Fibroblast of the aortic adventitia (primary cell): Measurements from ENCODE around the gene OR6C3. TPM values are rescaled to one million over a fixed set of nuclear protein-coding genes. Genes with fewer than 3 reads are reported as not detected.
"Not testable (repeated sequence)": the region's sequence is repeated elsewhere in the genome, so short reads cannot be mapped to it uniquely, and the experiment has no call there.

Experiments
- DNase-seq: peaks from one replicate; pipeline ENCODE4 v3.0.0-alpha.2; 2010; ENCODE audit warnings: low read depth
- H3K4me3 ChIP-seq: 2 replicates; pipeline ENCODE4 v1.5.1; 2011; ENCODE audit warnings: low read depth, mild to moderate bottlenecking, control low read depth, low read length, moderate library complexity
- total RNA-seq: library from RNA; depleted of rRNA; stranded (reverse); fragments of >200 nt; gene quantifications from 2 replicates; pipeline ENCODE4 v1.2.3, GENCODE V29; 2012; ENCODE audit warnings: low replicate concordance
- TF ChIP-seq, protein P1 (sequence below): IDR thresholded peaks from 2 replicates; pipeline ENCODE4 v1.5.1; 2011; ENCODE audit warnings: mild to moderate bottlenecking, low read length, control low read depth, inconsistent platforms; ENCODE audit not compliant: insufficient read depth

The OR6C3 gene
- not detected in 2 replicates for total RNA-seq

DNA sequence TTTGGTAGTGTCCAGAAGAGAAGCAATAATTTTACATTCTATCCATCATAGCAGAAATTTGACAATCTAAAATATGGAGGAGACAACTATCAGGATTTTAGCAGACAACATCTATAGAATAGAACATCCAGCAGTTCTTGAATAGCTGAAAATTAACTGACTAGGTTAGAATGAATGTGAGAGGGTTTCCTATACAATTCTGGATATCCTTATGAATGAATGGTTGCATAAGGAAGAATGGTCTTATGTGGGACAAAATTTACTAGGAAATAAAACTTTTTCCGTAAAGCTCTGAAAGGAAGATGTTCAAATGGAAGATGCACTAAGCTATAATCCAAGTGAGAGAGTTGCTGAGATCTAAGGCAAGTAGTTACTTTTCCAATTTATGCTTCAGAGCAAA is at the start of gene OR6C3:
TSS of gene OR6C3 (plus strand) at position 301 of the 400 bp plus-strand sequence. CDS start 955 bp downstream, outside the sequence.
- no peak within 1 kb of the TSS for H3K4me3 ChIP-seq
- TF ChIP-seq, protein P1, sequence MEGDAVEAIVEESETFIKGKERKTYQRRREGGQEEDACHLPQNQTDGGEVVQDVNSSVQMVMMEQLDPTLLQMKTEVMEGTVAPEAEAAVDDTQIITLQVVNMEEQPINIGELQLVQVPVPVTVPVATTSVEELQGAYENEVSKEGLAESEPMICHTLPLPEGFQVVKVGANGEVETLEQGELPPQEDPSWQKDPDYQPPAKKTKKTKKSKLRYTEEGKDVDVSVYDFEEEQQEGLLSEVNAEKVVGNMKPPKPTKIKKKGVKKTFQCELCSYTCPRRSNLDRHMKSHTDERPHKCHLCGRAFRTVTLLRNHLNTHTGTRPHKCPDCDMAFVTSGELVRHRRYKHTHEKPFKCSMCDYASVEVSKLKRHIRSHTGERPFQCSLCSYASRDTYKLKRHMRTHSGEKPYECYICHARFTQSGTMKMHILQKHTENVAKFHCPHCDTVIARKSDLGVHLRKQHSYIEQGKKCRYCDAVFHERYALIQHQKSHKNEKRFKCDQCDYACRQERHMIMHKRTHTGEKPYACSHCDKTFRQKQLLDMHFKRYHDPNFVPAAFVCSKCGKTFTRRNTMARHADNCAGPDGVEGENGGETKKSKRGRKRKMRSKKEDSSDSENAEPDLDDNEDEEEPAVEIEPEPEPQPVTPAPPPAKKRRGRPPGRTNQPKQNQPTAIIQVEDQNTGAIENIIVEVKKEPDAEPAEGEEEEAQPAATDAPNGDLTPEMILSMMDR, result no peak

DNA sequence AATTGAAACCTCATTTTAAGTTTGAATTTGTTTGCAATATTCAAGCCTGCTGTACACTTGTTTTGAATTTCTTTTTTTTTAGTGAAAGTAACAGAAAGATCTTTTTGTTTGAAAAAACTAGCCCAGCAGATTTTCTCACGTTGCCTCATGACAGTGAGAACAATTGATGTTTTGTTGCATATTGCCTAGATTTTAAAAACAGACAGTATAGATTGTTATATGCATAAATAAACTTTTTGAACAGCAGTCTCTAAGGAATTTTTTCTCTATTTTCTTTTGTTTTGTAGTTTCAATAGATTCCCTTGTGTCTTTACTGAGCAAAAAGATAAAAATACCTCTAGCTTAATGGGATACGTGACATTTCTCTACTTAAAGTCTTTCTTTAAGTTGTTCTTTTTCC is 49.6 kb upstream of the OR6C3 start:
- TF ChIP-seq, protein P1, result no peak
- no peak overlapping the region for H3K4me3 ChIP-seq
- DNase-seq, result no peak

More for the DNA sequence above, at the start of gene OR6C3:
- DNase-seq, result no peak

DNA sequence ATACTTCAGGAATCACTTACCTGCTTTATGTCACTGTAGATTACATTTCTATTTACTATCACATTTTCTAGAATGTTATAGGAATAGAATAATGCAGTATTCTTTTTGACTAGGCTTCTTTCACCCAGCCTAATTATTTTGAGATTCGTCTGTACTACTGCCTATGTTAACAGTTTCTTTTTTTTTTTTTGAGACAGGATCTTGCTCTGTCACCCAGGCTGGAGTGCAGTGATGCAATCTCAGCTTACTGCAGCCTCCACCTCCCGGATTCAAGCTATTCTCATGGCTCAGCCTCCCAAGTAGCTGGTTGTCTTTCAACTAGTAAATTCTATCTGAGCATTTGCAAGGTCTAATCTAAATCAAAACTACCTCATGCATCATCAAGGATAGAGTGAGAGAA is 40.5 kb upstream of the OR6C3 start:
- DNase-seq, result no peak
- TF ChIP-seq, protein P1, result no peak
- no peak overlapping the region for H3K4me3 ChIP-seq

DNA sequence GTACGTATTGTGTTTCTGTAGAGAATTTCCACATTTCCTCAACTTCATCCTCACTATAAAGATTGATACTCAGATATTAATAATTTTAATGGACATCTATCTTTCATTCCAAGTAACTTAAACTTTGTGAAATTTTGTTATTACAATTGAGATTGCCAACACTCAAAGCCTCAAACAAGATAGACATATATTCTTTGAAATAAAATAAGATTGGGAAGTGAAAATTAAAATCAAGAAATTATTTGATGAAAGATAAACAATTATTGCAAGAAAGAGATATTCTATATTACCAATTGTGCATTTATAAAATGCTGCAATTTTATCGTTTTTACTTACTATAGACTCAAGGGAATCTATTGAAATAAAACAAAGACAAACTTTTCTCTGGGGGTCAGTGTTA is 34.1 kb upstream of the OR6C3 start, which contains the start of gene OR6C6:
TSS of gene OR6C6 (minus strand) at position 101 of the 400 bp plus-strand sequence. CDS start 1,337 bp downstream, outside the sequence.
- DNase-seq, result no peak
- TF ChIP-seq, protein P1, result no peak
- H3K4me3 ChIP-seq, result no peak within 1 kb of the TSS

DNA sequence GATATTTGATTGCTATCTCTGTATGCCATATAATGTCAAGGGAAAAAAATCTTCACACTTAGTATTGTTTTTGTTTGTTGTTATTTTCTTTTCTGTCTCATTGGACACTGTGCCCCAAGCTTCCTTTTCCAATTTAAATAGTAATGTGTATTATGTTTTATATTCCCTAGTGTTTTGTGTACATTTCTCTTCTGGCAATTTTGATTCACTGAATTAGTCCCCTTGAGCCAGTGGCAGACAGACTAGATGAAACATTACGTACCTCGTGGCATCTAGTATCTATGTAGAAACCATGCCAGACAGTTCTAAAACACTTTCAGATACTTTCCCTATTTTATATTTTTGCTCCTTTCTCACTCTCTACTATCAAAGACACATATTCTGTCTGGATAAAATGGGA is 16.5 kb upstream of the OR6C3 start, which contains the start of gene OR6C1:
TSS of gene OR6C1 (plus strand) at position 301 of the 400 bp plus-strand sequence. CDS start 6,257 bp downstream, outside the sequence.
- no peak for DNase-seq
- H3K4me3 ChIP-seq, result no peak within 1 kb of the TSS
- TF ChIP-seq, protein P1, result no peak

DNA sequence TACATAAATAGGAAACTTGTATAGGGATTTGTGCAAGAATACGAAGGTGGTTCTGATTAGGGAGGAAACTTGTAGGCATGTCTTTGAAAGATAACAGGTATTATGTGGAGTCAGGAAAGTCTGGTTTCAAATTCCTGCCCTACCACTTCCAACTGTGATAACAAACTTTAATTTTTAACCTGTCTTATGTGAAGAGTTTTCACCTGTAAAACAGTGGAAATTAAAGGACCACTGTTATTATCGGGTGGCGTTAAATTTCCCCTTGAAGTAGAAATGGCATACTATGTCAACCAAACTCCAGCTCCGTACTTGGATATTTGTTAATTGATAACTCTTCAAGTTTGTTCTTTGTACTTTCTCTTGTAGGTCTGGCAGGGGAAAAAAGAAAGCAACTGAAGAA is 10.3 kb upstream of the OR6C3 start:
- no peak for DNase-seq
- TF ChIP-seq, protein P1, result no peak
- H3K4me3 ChIP-seq, result no peak overlapping the region

DNA sequence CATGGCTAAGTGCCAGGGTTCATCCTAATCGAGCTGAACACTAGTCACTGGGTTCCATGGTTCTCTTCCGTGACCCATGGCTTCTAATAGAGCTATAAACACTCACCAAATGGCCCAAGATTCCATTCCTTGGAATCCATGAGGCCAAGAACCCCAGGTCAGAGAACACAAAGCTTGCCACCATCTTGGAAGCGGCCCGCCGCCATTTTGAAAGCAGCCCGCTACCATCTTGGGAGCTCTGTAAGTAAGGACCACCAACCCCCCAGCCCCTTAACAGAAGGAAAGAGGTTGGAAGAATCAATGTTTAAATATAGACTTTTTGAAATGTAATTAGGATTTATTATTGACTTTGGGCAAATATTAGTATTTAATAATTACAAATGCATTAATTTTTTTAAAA is 4.7 kb upstream of the OR6C3 start:
- H3K4me3 ChIP-seq, DNase-seq: not testable (repeated sequence)
